GM12878 (cell line): ENCODE data around the gene ADD1. TPM values are rescaled to one million over a fixed set of nuclear protein-coding genes. Genes with fewer than 3 reads are reported as not detected.

Experiments
- ATAC-seq: fragments of 200-7000 bp; cut with Tn5 transposase; 3 replicates; pipeline ENCODE4 v1.9.1; 2020; ENCODE audit warnings: mild to moderate bottlenecking, moderate library complexity
- BruUV-seq: library from RNA; stranded (reverse); fragments of 400-500 nt; replicated peaks from 2 replicates; lab custom pipeline; 2021; lab: Mats Ljungman, UMichigan
- CTCF ChIA-PET: fragments of 300-600 bp; sonication (Branson Sonifier 250); formaldehyde crosslinking; extraction: SDS; loops from one replicate; lab custom pipeline; 2021; ENCODE audit warnings: inconsistent platforms; lab: Yijun Ruan, JAX
- POLR2A ChIA-PET: fragments of 350-600 bp; formaldehyde crosslinking; extraction: SDS; loops from one replicate; lab custom pipeline; 2021; ENCODE audit warnings: inconsistent platforms; lab: Charles Lee
- RAD21 ChIA-PET: fragments of 300-600 bp; sonication (Branson Sonifier 250); formaldehyde crosslinking; loops from one replicate; lab custom pipeline; 2023; ENCODE audit warnings: antibody characterized with exemption; ENCODE audit not compliant: unreplicated experiment; lab: Charles Lee
- SMC1A ChIA-PET: fragments of 300-600 bp; sonication (Branson Sonifier 250); formaldehyde crosslinking; loops from one replicate; lab custom pipeline; 2023; ENCODE audit not compliant: unreplicated experiment, uncharacterized antibody; lab: Charles Lee
- DNase-seq: peaks from one replicate; pipeline ENCODE4 v3.0.0-alpha.2; 2011; ENCODE audit warnings: low read depth, low spot score
- FAIRE-seq: peaks from 3 replicates; lab custom pipeline; 2011; peaks lifted over from hg19 to GRCh38; lab: Jason Lieb, UNC
- H2AFZ ChIP-seq: 2 replicates; pipeline ENCODE4 v1.6.0; 2011; ENCODE audit warnings: low read depth, low read length, control low read depth; ENCODE audit not compliant: control insufficient read depth
- H3K27ac ChIP-seq: 2 replicates; pipeline ENCODE4 v1.5.1; 2011; ENCODE audit warnings: control low read depth; ENCODE audit not compliant: control insufficient read depth, insufficient read depth
- H3K27me3 ChIP-seq, 2 experiments: replicated peaks in 1 of 2; 2 replicates each; pipeline versions ENCODE4 v1.6.0 to v1.6.1; 2011; ENCODE audit warnings: low read length in 1 of 2; ENCODE audit not compliant: control insufficient read depth in 2 of 2, insufficient read depth in 2 of 2
- H3K36me3 ChIP-seq, 2 experiments: 2 replicates each; pipeline ENCODE4 v1.5.1; 2011; ENCODE audit warnings: low read length in 1 of 2; ENCODE audit not compliant: control insufficient read depth in 2 of 2, insufficient read depth in 2 of 2
- H3K4me1 ChIP-seq: 2 replicates; pipeline ENCODE4 v1.6.1; 2011; ENCODE audit warnings: mild to moderate bottlenecking, low read length, moderate library complexity, mixed read lengths; ENCODE audit not compliant: control insufficient read depth, insufficient read depth
- H3K4me2 ChIP-seq: 2 replicates; pipeline ENCODE4 v1.6.0; 2011; ENCODE audit warnings: control low read depth; ENCODE audit not compliant: control insufficient read depth, insufficient read depth
- H3K4me3 ChIP-seq: fragments of 200-600 bp; sonication (generic); 2 replicates; pipeline ENCODE4 v1.5.1; 2016
- H3K79me2 ChIP-seq: 2 replicates; pipeline ENCODE4 v1.6.0; 2011; ENCODE audit warnings: low read length; ENCODE audit not compliant: control insufficient read depth, insufficient read depth
- H3K9ac ChIP-seq: 2 replicates; pipeline ENCODE4 v1.8.0; 2011; ENCODE audit warnings: low read length, control low read depth, mixed read lengths; ENCODE audit not compliant: control insufficient read depth, insufficient read depth
- H3K9me3 ChIP-seq: replicated peaks from 3 replicates; pipeline ENCODE4 v1.5.1; 2011; ENCODE audit warnings: mild to moderate bottlenecking, low read length; ENCODE audit not compliant: control insufficient read depth, insufficient read depth
- H4K20me1 ChIP-seq: 2 replicates; pipeline ENCODE4 v1.6.0; 2011; ENCODE audit not compliant: control insufficient read depth, insufficient read depth
- IKZF2 ChIP-seq, 2 experiments: fragments of 450-650 bp; IDR thresholded peaks; 2 replicates each; pipeline ENCODE4 v1.6.1; 2017; ENCODE audit warnings: mild to moderate bottlenecking in 2 of 2, moderate library complexity in 2 of 2
- ZNF687 ChIP-seq: fragments of 450-650 bp; IDR thresholded peaks from 2 replicates; pipeline ENCODE4 v1.6.1; 2017; ENCODE audit warnings: mild to moderate bottlenecking, moderate library complexity
- WGBS: methylation state at CpG from one replicate; pipeline ENCODE4 v1.1.6; 2016; ENCODE audit warnings: low lambda C conversion rate; ENCODE audit not compliant: insufficient replicate concordance, insufficient coverage; ENCODE audit errors: missing lambda C conversion rate; 5-methylcytosine and 5-hydroxymethylcytosine counted together
- in situ Hi-C: fragments of 300-500 bp; cut with MboI; formaldehyde crosslinking; loops from 9 replicates; pipeline ENCODE4 v1.14.3; 2018; ENCODE audit warnings: mixed read lengths
- intact Hi-C: fragments of 100-400 bp; cut with micrococcal nuclease; formaldehyde crosslinking; loops from one replicate; pipeline ENCODE4 v1.14.2; 2022; ENCODE audit not compliant: unreplicated experiment
- polyA plus RNA-seq, 11 experiments: library from polyadenylated mRNA; depleted of rRNA in 4 of 11; unstranded in 6 of 11; stranded (reverse) in 5 of 11; fragments of >200 nt; fragmentation: Nextera tagmentation in 4 of 11; fragmentation: Illumina TruSeq in 1 of 11; extraction: Ambion mirVana in 4 of 11; extraction: Trizol in 1 of 11; gene quantifications; 1 replicate in 1 of 11; 2 replicates in 10 of 11; pipeline versions ENCODE4 v1.2.1 to v1.2.3, GENCODE V29; 2011 to 2016; ENCODE audit warnings: inconsistent platforms in 2 of 11, missing spikeins in 2 of 11, low read depth in 1 of 11
- total RNA-seq, 4 experiments: library from RNA; depleted of rRNA in 3 of 4; stranded (reverse); fragments of >200 nt in 3 of 4; fragmentation: Illumina TruSeq in 1 of 4; extraction: Trizol in 1 of 4; gene quantifications; 2 replicates each; pipeline versions ENCODE4 v1.2.1 to v1.2.3, GENCODE V29; 2013 to 2021

The ADD1 gene
- total and polyA plus RNA-seq, 10 of the 15 experiments (the other 5 are each of a cell fraction or from before 2014, with no cell fraction given), result 21.6 to 182 (median 105) TPM

- H3K9me3 ChIP-seq, result no peaks in the 10 kb centered on the region
- no peak for FAIRE-seq
- TF ChIP-seq IKZF2 (IDR thresholded peaks at IDR 0.05), result 0 out of 4 replicates have a peak, but pooled peaks of 1 of the 2 experiments have one; percentile 15
- TF ChIP-seq ZNF687, result no peak
- TF ChIP-seq, all 136 proteins: peak for 1
- peak overlapping the region; percentile 87; the same call in 1 of the 2 replicates for H3K4me2 ChIP-seq
- H4K20me1 ChIP-seq, result peaks cover 6% of the 10 kb centered on the region; the same call in 1 of the 2 replicates
- no peak overlapping the region for H3K4me3 ChIP-seq
- ATAC-seq (no peak), DNase-seq (no peak)
- BruUV-seq, result no TSS peak
- in situ Hi-C loops (no loop called here), intact Hi-C loops (no loop called here)
- POLR2A ChIA-PET, result no interaction called here
- H3K9ac ChIP-seq, result no peak overlapping the region
- H2AFZ ChIP-seq, result no peak overlapping the region
- H3K27ac ChIP-seq, result no peak overlapping the region
- CTCF ChIA-PET, result no interaction called here
- peaks cover 0 to 12% of the 10 kb centered on the region in 2 experiments; a peak in 2 of 4 replicates for H3K36me3 ChIP-seq
- H3K79me2 ChIP-seq, result peaks cover 64% of the 10 kb centered on the region
- WGBS, result 92% methylated on average over 1 of the region's 1 CpG
- H3K4me1 ChIP-seq, result peaks cover 47% of the 10 kb centered on the region
- RAD21 ChIA-PET, result no interaction called here
- no peaks in the 10 kb centered on the region for H3K27me3 ChIP-seq
- SMC1A ChIA-PET, result no interaction called here
Measured at GRCh38 chr4:2816401-2816954, 27.2 kb upstream of the ADD1 start.
